Lower leg skin (tissue), 4 donors: ENCODE data around the gene FBXW4. TPM values are rescaled to one million over a fixed set of nuclear protein-coding genes. Genes with fewer than 3 reads are reported as not detected.

Experiments
- DNase-seq, 2 donors: peaks; one replicate each; pipeline ENCODE4 v3.0.0-alpha.2; 2019; ENCODE audit warnings: low spot score in 2 of 2
- H3K4me3 ChIP-seq: fragments of 200-600 bp; sonication (generic); 2 replicates; pipeline ENCODE4 v1.5.1; 2017; ENCODE audit warnings: mild to moderate bottlenecking, low read depth; ENCODE audit not compliant: poor library complexity, severe bottlenecking
- CTCF ChIP-seq, 3 donors: fragments of 450-650 bp; IDR thresholded peaks; one replicate each; pipeline ENCODE4 v1.5.1; 2016; ENCODE audit warnings: antibody characterized with exemption in 3 of 3, mild to moderate bottlenecking in 3 of 3, moderate library complexity in 2 of 3
- POLR2A ChIP-seq, 2 donors: fragments of 450-650 bp; IDR thresholded peaks; one replicate each; pipeline ENCODE4 v1.6.1; 2016 to 2017; ENCODE audit warnings: antibody characterized with exemption in 2 of 2, mild to moderate bottlenecking in 1 of 2, moderate library complexity in 1 of 2
- WGBS, 2 donors: methylation state at CpG; one replicate each; pipeline ENCODE4 v1.1.5; 2018; 5-methylcytosine and 5-hydroxymethylcytosine counted together
- intact Hi-C: fragments of 100-400 bp; cut with DNase I; formaldehyde crosslinking; loops from one replicate; pipeline ENCODE4 v1.15.0; 2023; ENCODE audit warnings: low total_unique reads
- total RNA-seq, 4 donors: library from RNA; depleted of rRNA; stranded (reverse); fragments of >200 nt; gene quantifications; one replicate each; pipeline ENCODE4 v1.1.0, GENCODE V29; 2016

FBXW4 gene
- total RNA-seq, 4 donors from 2014 or later: 51.9 to 102 (median 69.6) TPM

GRCh38 chr10:101710059-101710695, 15.2 kb upstream of the FBXW4 start:
- 59 to 60% methylated on average over 9 of the region's 9 CpGs for WGBS, 2 donors
- intact Hi-C loops: no loop called here
- H3K4me3 ChIP-seq: no peak overlapping the region
- no peak for DNase-seq
- TF ChIP-seq CTCF (IDR thresholded peaks at IDR 0.05) (no peak), POLR2A (IDR thresholded peaks at IDR 0.05) (no peak)

GRCh38 chr10:101709359-101710058, 14.5 kb upstream of the FBXW4 start:
- TF ChIP-seq CTCF (IDR thresholded peaks at IDR 0.05): no peak
- no peak for TF ChIP-seq POLR2A (IDR thresholded peaks at IDR 0.05)

DNA sequence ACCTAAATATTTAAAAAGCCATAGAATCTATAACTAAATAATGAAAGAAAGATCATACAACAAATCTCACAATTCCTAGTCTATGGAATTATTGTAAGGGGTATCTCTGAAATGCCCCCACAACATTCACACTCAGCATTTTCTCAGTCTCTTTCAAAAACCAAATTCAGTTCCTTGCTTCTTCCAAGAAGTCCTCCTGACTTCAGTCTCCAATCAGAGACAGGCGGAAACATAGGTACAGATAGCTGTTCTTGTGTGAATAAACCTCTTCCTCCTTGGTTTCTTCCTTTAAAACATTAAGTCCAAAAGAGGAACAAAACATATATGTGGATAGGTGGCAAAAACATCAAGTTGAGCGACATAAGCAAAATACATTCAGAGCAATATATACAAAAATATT, 13.9 kb upstream of the FBXW4 start:
- TF ChIP-seq CTCF (IDR thresholded peaks at IDR 0.05) (no peak), POLR2A (IDR thresholded peaks at IDR 0.05) (no peak)
- DNase-seq: no peak
- intact Hi-C loops: no loop called here
- 86 to 90% methylated on average over 2 of the region's 2 CpGs for WGBS, 2 donors
- no peak overlapping the region for H3K4me3 ChIP-seq

More at GRCh38 chr10:101709359-101710058, 14.5 kb upstream of the FBXW4 start:
- no peak for DNase-seq
- intact Hi-C loops: no loop called here
- WGBS, 2 donors: 74 to 79% methylated on average over 9 of the region's 9 CpGs
- H3K4me3 ChIP-seq: no peak overlapping the region

DNA sequence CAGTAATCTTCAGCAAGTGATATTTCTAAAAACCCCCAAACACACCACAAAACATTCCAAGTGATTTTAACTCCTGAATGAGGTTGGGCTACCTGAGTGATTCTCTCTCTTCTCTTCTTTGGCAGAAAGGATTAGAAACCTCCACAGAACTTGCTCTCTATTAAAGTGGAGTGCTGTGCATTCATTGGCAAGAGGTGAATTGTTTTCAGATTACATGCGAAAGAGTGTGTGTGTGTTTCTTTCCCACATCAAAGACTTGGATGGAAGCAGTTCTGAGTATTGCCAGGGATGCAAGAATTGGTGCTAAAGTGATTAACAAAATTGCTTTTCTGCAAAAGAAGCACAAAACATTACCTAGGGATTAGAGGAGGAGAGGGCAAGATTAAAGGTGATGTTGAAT, 13.1 kb upstream of the FBXW4 start:
- DNase-seq: no peak
- no peak for TF ChIP-seq CTCF (IDR thresholded peaks at IDR 0.05)
- H3K4me3 ChIP-seq: no peak overlapping the region
- 63 to 68% methylated on average over 1 of the region's 1 CpG for WGBS, 2 donors
- intact Hi-C loops: no loop called here

- intact Hi-C loops: no loop called here
- DNase-seq: no peak
- TF ChIP-seq POLR2A (IDR thresholded peaks at IDR 0.05) (no peak), CTCF (IDR thresholded peaks at IDR 0.05) (no peak)
- 86 to 89% methylated on average over 2 of the region's 2 CpGs for WGBS, 2 donors
- no peak overlapping the region for H3K4me3 ChIP-seq
Observed at GRCh38 chr10:101704331-101704730, 9.4 kb upstream of the FBXW4 start.
